ENCODE measurements around the gene SPDYE6. TPM values are rescaled to one million over a fixed set of nuclear protein-coding genes. Genes with fewer than 3 reads are reported as not detected.

Gene SPDYE6
- total RNA-seq, 1 donor from 2014 or later, result not detected

DNA sequence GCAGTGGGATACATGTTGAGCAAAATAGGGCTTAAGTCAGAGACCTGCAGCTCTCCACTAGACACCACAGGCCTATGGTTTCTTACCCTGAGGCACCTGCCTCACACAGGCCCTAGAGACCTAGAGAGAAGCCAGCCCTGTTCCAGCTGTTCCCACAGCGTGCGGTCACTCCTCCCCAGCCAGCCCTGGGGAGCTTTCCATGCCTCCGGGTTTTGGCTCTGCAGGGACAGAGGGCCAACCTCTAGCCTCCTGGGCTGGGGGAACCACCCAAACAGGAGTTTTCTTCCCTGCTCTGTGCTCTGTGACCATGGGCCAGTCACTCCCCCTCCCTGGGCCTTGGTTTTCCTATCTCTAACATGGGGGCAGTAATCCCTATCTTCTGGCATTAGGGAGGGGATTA, 36.6 kb downstream of the SPDYE6 start:
- peaks cover 0 to 1% of the 10 kb centered on the region in 2 donors for H3K36me3 ChIP-seq
- H3K27me3 ChIP-seq, result no peaks in the 10 kb centered on the region
- intact Hi-C loops (cut with DNase I), result no loop called here
- H3K4me3 ChIP-seq, result no peak overlapping the region
- H3K27ac ChIP-seq, result no peak overlapping the region
- no peaks in the 10 kb centered on the region for H3K9me3 ChIP-seq
- no peaks in the 10 kb centered on the region for H3K4me1 ChIP-seq
- DNase-seq (ENCODE audit: extremely low spot score in 2 of 2), result no peak
- TF ChIP-seq POLR2AphosphoS5 (IDR thresholded peaks at IDR 0.05; ENCODE audit: insufficient read depth in 1 of 2, low read depth in 1 of 2), result no peak
- TF ChIP-seq, protein P1, sequence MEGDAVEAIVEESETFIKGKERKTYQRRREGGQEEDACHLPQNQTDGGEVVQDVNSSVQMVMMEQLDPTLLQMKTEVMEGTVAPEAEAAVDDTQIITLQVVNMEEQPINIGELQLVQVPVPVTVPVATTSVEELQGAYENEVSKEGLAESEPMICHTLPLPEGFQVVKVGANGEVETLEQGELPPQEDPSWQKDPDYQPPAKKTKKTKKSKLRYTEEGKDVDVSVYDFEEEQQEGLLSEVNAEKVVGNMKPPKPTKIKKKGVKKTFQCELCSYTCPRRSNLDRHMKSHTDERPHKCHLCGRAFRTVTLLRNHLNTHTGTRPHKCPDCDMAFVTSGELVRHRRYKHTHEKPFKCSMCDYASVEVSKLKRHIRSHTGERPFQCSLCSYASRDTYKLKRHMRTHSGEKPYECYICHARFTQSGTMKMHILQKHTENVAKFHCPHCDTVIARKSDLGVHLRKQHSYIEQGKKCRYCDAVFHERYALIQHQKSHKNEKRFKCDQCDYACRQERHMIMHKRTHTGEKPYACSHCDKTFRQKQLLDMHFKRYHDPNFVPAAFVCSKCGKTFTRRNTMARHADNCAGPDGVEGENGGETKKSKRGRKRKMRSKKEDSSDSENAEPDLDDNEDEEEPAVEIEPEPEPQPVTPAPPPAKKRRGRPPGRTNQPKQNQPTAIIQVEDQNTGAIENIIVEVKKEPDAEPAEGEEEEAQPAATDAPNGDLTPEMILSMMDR (IDR thresholded peaks at IDR 0.05), result no peak
- no peak for TF ChIP-seq POLR2A (IDR thresholded peaks at IDR 0.05)

DNA sequence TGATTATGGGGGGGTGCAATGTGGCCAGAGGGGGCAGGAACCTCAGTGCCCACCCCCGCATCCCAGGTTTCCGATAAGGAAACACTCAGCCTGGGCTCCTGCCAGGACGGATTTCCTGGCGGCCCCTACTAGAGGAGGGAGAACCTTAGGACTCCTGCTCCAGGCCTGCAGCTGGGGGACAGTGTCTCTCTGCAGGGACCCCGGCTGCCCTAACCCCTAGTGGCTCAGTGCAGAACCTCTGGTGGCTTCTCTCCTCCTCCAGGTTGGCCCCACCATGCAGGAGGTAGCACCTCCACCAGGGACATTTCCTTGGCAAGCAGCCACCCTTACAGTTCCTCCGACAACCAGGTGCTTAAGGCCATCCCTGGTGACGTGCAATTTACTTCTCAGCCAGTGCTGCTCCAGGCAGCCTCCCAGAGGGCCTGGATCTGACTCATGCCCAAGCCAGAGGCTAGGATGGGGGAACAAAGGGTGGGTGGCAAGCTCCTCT, 37.7 kb downstream of the SPDYE6 start:
- intact Hi-C loops (cut with DNase I), result no loop called here
- DNase-seq (ENCODE audit: extremely low spot score in 2 of 2), result no peak
- Histone ChIP-seq H3K36me3 (peaks cover 0 to 11% of the 10 kb centered on the region in 2 donors), H3K9me3 (no peaks in the 10 kb centered on the region), H3K4me3 (no peak overlapping the region), H3K27me3 (no peaks in the 10 kb centered on the region), H3K4me1 (no peaks in the 10 kb centered on the region), H3K27ac (no peak overlapping the region)
- TF ChIP-seq, protein P1 (IDR thresholded peaks at IDR 0.05), result no peak
- TF ChIP-seq POLR2AphosphoS5 (IDR thresholded peaks at IDR 0.05; ENCODE audit: insufficient read depth in 1 of 2, low read depth in 1 of 2) (no peak), POLR2A (IDR thresholded peaks at IDR 0.05) (no peak)

DNA sequence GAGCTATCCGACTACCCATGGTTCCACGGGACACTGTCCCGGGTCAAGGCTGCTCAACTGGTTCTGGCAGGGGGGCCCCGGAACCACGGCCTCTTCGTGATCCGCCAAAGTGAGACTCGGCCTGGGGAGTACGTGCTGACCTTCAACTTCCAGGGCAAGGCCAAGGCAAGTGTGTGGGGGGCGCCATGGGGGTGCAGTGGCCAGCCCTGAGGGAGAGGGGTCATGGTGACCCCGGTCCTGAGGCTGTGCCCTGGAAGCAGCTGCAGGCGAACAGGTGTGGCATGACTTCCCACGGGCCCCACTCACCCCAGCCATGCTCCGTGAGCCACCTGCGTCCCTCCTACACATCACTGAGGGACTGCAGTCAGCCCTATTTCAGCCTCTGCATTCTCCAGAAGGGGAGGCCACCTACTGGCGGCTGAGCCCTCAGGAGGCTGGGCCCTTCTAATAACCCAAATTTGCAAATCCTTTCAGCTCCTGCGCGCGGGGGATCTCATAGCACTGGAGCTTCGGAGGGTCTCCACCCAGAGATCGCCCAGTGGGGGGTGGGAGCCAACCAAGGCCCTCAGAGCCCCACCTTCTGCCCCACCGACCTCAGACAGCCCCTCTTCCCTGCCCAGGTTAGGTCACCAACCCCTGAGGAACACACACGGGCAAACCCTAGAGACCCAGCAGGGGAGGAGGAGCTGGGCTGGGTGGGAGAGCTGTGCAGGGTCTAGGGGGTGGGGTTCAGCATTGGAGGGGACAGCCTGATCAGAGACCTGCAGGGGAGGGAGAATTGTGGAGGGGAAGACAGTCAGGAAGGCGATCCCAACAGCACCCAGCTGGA, 38.8 kb downstream of the SPDYE6 start:
- Histone ChIP-seq H3K27me3 (no peaks in the 10 kb centered on the region), H3K9me3 (no peaks in the 10 kb centered on the region), H3K4me3 (no peak overlapping the region), H3K4me1 (no peaks in the 10 kb centered on the region), H3K27ac (no peak overlapping the region), H3K36me3 (peaks cover 0 to 11% of the 10 kb centered on the region in 2 donors)
- no peak for DNase-seq (ENCODE audit: extremely low spot score in 2 of 2)
- TF ChIP-seq POLR2AphosphoS5 (IDR thresholded peaks at IDR 0.05; ENCODE audit: insufficient read depth in 1 of 2, low read depth in 1 of 2) (no peak), POLR2A (IDR thresholded peaks at IDR 0.05) (no peak)
- TF ChIP-seq, protein P1 (IDR thresholded peaks at IDR 0.05), result no peak
- intact Hi-C loops (cut with DNase I), result no loop called here

DNA sequence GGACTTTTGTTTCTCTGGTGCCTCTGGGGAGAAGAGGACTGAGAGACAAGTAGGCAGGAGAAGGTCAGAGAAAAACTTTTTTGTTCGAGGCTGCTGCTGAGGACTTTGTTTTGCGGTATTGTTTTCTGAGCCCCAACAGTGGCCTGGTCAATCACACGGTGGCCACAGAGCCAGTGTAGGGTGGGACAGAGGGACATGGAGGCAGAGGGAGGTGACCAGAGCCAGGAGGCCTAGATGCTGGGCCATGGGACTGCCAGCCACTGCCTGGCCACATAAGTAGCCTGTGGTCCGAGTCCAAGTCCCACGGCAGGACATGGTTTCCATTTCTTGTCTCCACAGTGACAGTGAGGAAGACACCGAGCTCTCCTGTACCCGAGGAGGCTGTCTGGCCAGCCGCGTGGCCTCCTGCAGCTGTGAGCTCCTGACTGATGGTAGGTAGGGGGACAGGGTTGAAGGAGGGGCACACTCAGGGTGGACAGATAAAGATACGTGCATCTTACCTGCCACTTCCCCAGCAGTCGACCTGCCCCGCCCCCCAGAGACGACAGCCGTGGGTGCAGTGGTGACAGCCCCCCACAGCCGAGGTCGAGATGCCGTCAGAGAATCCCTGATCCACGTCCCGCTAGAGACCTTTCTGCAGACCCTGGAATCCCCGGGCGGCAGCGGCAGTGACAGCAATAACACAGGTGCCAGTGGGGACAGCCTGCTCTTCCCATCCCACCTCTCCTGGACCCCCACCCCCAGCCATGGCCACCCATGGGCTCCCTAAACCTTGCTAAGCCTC, 42.1 kb downstream of the SPDYE6 start:
- Histone ChIP-seq H3K9me3 (no peaks in the 10 kb centered on the region), H3K36me3 (peaks cover 0 to 11% of the 10 kb centered on the region in 2 donors), H3K27me3 (no peaks in the 10 kb centered on the region), H3K4me1 (no peaks in the 10 kb centered on the region), H3K4me3 (no peak overlapping the region), H3K27ac (no peak overlapping the region)
- DNase-seq (ENCODE audit: extremely low spot score in 2 of 2), result no peak
- intact Hi-C loops (cut with DNase I), result no loop called here
- TF ChIP-seq, protein P1 (IDR thresholded peaks at IDR 0.05), result no peak
- TF ChIP-seq POLR2A (IDR thresholded peaks at IDR 0.05), result no peak

Data from vagina (tissue), 2 donors.